Hippocampal formation (tissue), 2 donors: Measurements from ENCODE around the gene METTL24.
A peak's percentile ranks its signal among the peaks of the same experiment; 100 is the strongest.
"Not testable (repeated sequence)": the region's sequence is repeated elsewhere in the genome, so short reads cannot be mapped to it uniquely, and the experiment has no call there.

Source experiments
- DNase-seq, 2 donors: peaks; one replicate each; lab custom pipeline; 2025; lab: John Stamatoyannopoulos, UW

Gene METTL24

GRCh38 chr6:110360676-110361075, 2.5 kb upstream of the METTL24 start:
- DNase-seq = no peak

GRCh38 chr6:110359556-110359955, 1.4 kb upstream of the METTL24 start:
- no peak for DNase-seq

GRCh38 chr6:110358553-110359160, 508 bp upstream of the METTL24 start:
- peak in 1 of 2 donors; percentile 59 for DNase-seq

- no peak for DNase-seq
Measured at GRCh38 chr6:110357298-110357663, 868 bp downstream of the METTL24 start.

GRCh38 chr6:110356778-110357177, 1.4 kb downstream of the METTL24 start:
- no peak for DNase-seq

GRCh38 chr6:110355727-110356126, 2.4 kb downstream of the METTL24 start:
- DNase-seq = no peak

- no peak for DNase-seq
Measured at GRCh38 chr6:110355022-110355421, 3.1 kb downstream of the METTL24 start.

- DNase-seq = no peak
Measured at GRCh38 chr6:110354153-110354552, 4.0 kb downstream of the METTL24 start.

GRCh38 chr6:110353457-110354001, 4.6 kb downstream of the METTL24 start:
- DNase-seq = no peak

- DNase-seq = no peak
Measured at GRCh38 chr6:110352563-110353262, 5.4 kb downstream of the METTL24 start.

- DNase-seq = no peak
Measured at GRCh38 chr6:110351986-110352385, 6.2 kb downstream of the METTL24 start.

GRCh38 chr6:110351546-110351945, 6.6 kb downstream of the METTL24 start:
- DNase-seq = no peak

GRCh38 chr6:110350593-110350992, 7.6 kb downstream of the METTL24 start:
- not testable (repeated sequence) for DNase-seq

GRCh38 chr6:110348961-110349690, 9.0 kb downstream of the METTL24 start:
- no peak for DNase-seq

- no peak for DNase-seq
Measured at GRCh38 chr6:110345025-110345424, 13.1 kb downstream of the METTL24 start.

GRCh38 chr6:110342759-110343158, 15.4 kb downstream of the METTL24 start:
- DNase-seq = no peak

GRCh38 chr6:110341663-110342596, 16.2 kb downstream of the METTL24 start:
- DNase-seq = no peak

- DNase-seq = no peak
Measured at GRCh38 chr6:110341067-110341466, 17.1 kb downstream of the METTL24 start.

- DNase-seq = peak in 1 of 2 donors; percentile 48
Measured at GRCh38 chr6:110340392-110340965, 17.7 kb downstream of the METTL24 start.

GRCh38 chr6:110338820-110339470, 19.2 kb downstream of the METTL24 start:
- DNase-seq = no peak

- DNase-seq = no peak
Measured at GRCh38 chr6:110337486-110337885, 20.7 kb downstream of the METTL24 start.
